Measurements from ENCODE around the gene NUP210L.

The NUP210L gene

GRCh38 chr1:154154534-154155191, at the start of gene NUP210L (continued):
- TF ChIP-seq ATF2 (tag by site-specific recombination; IDR thresholded peaks at IDR 0.05; ENCODE audit: low read depth): peak; percentile 26; the same call in 1 of the 2 replicates

GRCh38 chr1:154199563-154199879, 44.6 kb upstream of the NUP210L start:
- POLR2A ChIA-PET: interaction anchor here (0.7 to 1.2 kb wide), 3 partner anchors 24 to 136 kb away, joined by 3 to 5 read pairs (median 3); no protein-coding TSS in a partner anchor
- Histone ChIP-seq H3K4me3 (ENCODE audit: low read depth, low read length) (no peak overlapping the region), H3K4me1 (ENCODE audit: control insufficient read depth, insufficient read depth, low read length) (peaks cover 6% of the 10 kb centered on the region), H3K36me3 (ENCODE audit: control insufficient read depth in 2 of 2, insufficient read depth in 1 of 2, low read length in 2 of 2) (no peaks in the 10 kb centered on the region), H3K9me3 (ENCODE audit: control insufficient read depth, insufficient read depth, low read depth, low read length) (no peaks in the 10 kb centered on the region), H3K27ac (ENCODE audit: extremely low read depth, low read depth, low read length) (no peak overlapping the region)
- CTCF ChIA-PET: interaction anchor here (0.6 to 3.3 kb wide), 23 partner anchors 8 to 277 kb away, joined by 3 to 20 read pairs (median 4); partner anchors contain the start of genes HAX1 and UBAP2L
- TF ChIP-seq ZNF202 (tag by site-specific recombination; IDR thresholded peaks at IDR 0.05; ENCODE audit: borderline replicate concordance): no peak
- peak; percentile 76; the same call in 1 of the 2 replicates for TF ChIP-seq ZNF362 (tag by site-specific recombination; IDR thresholded peaks at IDR 0.05)
- TF ChIP-seq ZNF518A (tag by site-specific recombination; conservative IDR thresholded peaks at IDR 0.05; ENCODE audit: low read depth): no peak
- TF ChIP-seq ZSCAN23 (tag by site-specific recombination; IDR thresholded peaks at IDR 0.05): no peak

- CTCF ChIA-PET: interaction anchor here (0.6 to 3.3 kb wide), 27 partner anchors 8 to 291 kb away, joined by 3 to 20 read pairs (median 4); partner anchors contain the start of genes HAX1 and UBAP2L
- H3K4me1 ChIP-seq (ENCODE audit: control insufficient read depth, insufficient read depth, low read length): peaks cover 6% of the 10 kb centered on the region
- no peaks in the 10 kb centered on the region for H3K36me3 ChIP-seq (ENCODE audit: control insufficient read depth in 2 of 2, insufficient read depth in 1 of 2, low read length in 2 of 2)
- H3K9me3 ChIP-seq (ENCODE audit: control insufficient read depth, insufficient read depth, low read depth, low read length): no peaks in the 10 kb centered on the region
- H3K4me3 ChIP-seq (ENCODE audit: low read depth, low read length): no peak overlapping the region
- POLR2A ChIA-PET: interaction anchor here (0.6 to 1.2 kb wide), 4 partner anchors 25 to 684 kb away, joined by 3 to 5 read pairs (median 4); no protein-coding TSS in a partner anchor
- no peak overlapping the region for H3K27ac ChIP-seq (ENCODE audit: extremely low read depth, low read depth, low read length)
- TF ChIP-seq ZNF658 (tag by site-specific recombination; IDR thresholded peaks at IDR 0.05): no peak
- TF ChIP-seq FEZF1 (tag by site-specific recombination; IDR thresholded peaks at IDR 0.05): no peak
- TF ChIP-seq ZBTB17 (tag by site-specific recombination; IDR thresholded peaks at IDR 0.05): peak; percentile 80
- TF ChIP-seq ZNF341 (tag by site-specific recombination; IDR thresholded peaks at IDR 0.05; ENCODE audit: low read depth): no peak
- peak; percentile 50; the same call in 1 of the 2 replicates for TF ChIP-seq PATZ1 (tag by site-specific recombination; IDR thresholded peaks at IDR 0.05)
- no peak for TF ChIP-seq ZNF426 (tag by site-specific recombination; IDR thresholded peaks at IDR 0.05)
- peak; percentile 42; the same call in 1 of the 2 replicates for TF ChIP-seq ZNF600 (tag by site-specific recombination; IDR thresholded peaks at IDR 0.05)
- TF ChIP-seq KLF8 (tag by site-specific recombination; IDR thresholded peaks at IDR 0.05): 0 out of 2 replicates have a peak, but pooled peaks have one; percentile 23
- no peak for TF ChIP-seq RBAK (tag by site-specific recombination; IDR thresholded peaks at IDR 0.05)
- TF ChIP-seq ZNF629 (tag by site-specific recombination; IDR thresholded peaks at IDR 0.05): peak; percentile 10; the same call in 1 of the 2 replicates
- no peak for TF ChIP-seq HOXA7 (CRISPR knock-in tag; IDR thresholded peaks at IDR 0.05; ENCODE audit: borderline replicate concordance)
- no peak for TF ChIP-seq ZNF146 (tag by site-specific recombination; IDR thresholded peaks at IDR 0.05)
- peak; percentile 61 for TF ChIP-seq ZNF654 (tag by site-specific recombination; IDR thresholded peaks at IDR 0.05; ENCODE audit: low read depth)
- TF ChIP-seq PRDM1 (tag by site-specific recombination; IDR thresholded peaks at IDR 0.05): peak; percentile 96
- TF ChIP-seq ZNF366 (tag by site-specific recombination; conservative IDR thresholded peaks at IDR 0.05): 0 out of 2 replicates have a peak, but pooled peaks have one; percentile 58
- 0 out of 2 replicates have a peak, but pooled peaks have one; percentile 22 for TF ChIP-seq ZNF335 (tag by site-specific recombination; conservative IDR thresholded peaks at IDR 0.05)
Measured at GRCh38 chr1:154198756-154199562, 44.1 kb upstream of the NUP210L start.
